Subcutaneous adipose tissue (tissue), 4 donors: ENCODE data around the gene CAPN12. TPM values are rescaled to one million over a fixed set of nuclear protein-coding genes. Genes with fewer than 3 reads are reported as not detected.

Experiments used
- CTCF ChIP-seq: fragments of 450-650 bp; IDR thresholded peaks from one replicate; pipeline ENCODE4 v1.5.1; 2016; ENCODE audit warnings: low read depth, mild to moderate bottlenecking, control low read depth, antibody characterized with exemption, moderate library complexity
- total RNA-seq, 4 donors: library from RNA; depleted of rRNA; stranded (reverse); fragments of >200 nt; gene quantifications; one replicate each; pipeline ENCODE4 v1.1.0, GENCODE V29; 2016

The CAPN12 gene
- total RNA-seq, 4 donors from 2014 or later, result 0.57 to 1.8 (median 0.68) TPM; not detected in 1

- no peak for TF ChIP-seq CTCF
These were observed 628 bp downstream of the CAPN12 start for GRCh38 chr19:38743394-38744297.

GRCh38 chr19:38742906-38743305 lies 1.4 kb downstream of the CAPN12 start:
- no peak for TF ChIP-seq CTCF

DNA sequence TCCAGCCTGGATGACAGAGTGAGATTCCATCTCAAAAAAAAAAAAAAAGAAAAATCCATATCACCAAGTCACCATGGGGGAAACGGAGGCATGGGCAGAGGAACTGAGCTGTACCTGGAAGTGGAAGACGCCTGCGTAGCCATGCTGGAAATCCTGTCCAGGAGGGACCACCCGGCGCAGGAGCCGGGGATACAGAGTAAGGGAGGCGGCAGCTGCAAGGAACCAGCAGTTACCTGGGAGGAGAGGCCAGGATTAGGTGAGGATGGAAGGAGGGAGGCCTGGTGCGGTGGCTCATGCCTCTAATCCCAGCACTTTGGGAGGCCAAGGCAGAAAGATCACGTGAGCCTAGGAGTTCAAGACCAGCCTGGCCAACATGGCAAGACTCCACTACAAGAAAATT lies 2.0 kb downstream of the CAPN12 start:
- no peak for TF ChIP-seq CTCF

GRCh38 chr19:38741670-38742069 lies 2.6 kb downstream of the CAPN12 start:
- TF ChIP-seq CTCF, result no peak

GRCh38 chr19:38740932-38741331 lies 3.3 kb downstream of the CAPN12 start:
- TF ChIP-seq CTCF, result no peak

- no peak for TF ChIP-seq CTCF
These were observed 4.0 kb downstream of the CAPN12 start for GRCh38 chr19:38740257-38740592.

- no peak for TF ChIP-seq CTCF
These were observed 4.6 kb downstream of the CAPN12 start for GRCh38 chr19:38739440-38740256.
